GM23338 (cell line): ENCODE data around the gene NACAD. TPM values are rescaled to one million over a fixed set of nuclear protein-coding genes. Genes with fewer than 3 reads are reported as not detected.

Source experiments
- ATAC-seq: fragments of 200-7000 bp; cut with Tn5 transposase; 3 replicates; pipeline ENCODE4 v1.9.1; 2020
- DNase-seq: peaks from one replicate; pipeline ENCODE4 v3.0.0-alpha.2; 2015; ENCODE audit warnings: low spot score
- H2AFZ ChIP-seq: fragments of 200-600 bp; sonication (generic); 2 replicates; pipeline ENCODE4 v1.8.0; 2016; ENCODE audit warnings: antibody characterized with exemption, mild to moderate bottlenecking, moderate library complexity
- H3F3A ChIP-seq: fragments of 200-600 bp; sonication (generic); replicated peaks from 2 replicates; pipeline ENCODE4 v1.8.0; 2017; ENCODE audit warnings: antibody characterized with exemption, mixed run types, low read depth
- H3K27ac ChIP-seq: fragments of 200-600 bp; sonication (generic); 2 replicates; pipeline ENCODE4 v1.6.1; 2016; ENCODE audit warnings: low read depth
- H3K27me3 ChIP-seq: fragments of 200-600 bp; sonication (generic); 2 replicates; pipeline ENCODE4 v1.8.0; 2016; ENCODE audit warnings: mild to moderate bottlenecking, mixed run types, moderate library complexity; ENCODE audit not compliant: insufficient read depth
- H3K36me3 ChIP-seq: fragments of 200-600 bp; sonication (generic); 2 replicates; pipeline ENCODE4 v1.8.0; 2016; ENCODE audit warnings: mild to moderate bottlenecking; ENCODE audit not compliant: insufficient read depth
- H3K4me1 ChIP-seq: fragments of 200-600 bp; sonication (generic); 2 replicates; pipeline ENCODE4 v1.8.0; 2016; ENCODE audit warnings: mild to moderate bottlenecking, moderate library complexity; ENCODE audit not compliant: insufficient read depth
- H3K4me2 ChIP-seq: fragments of 200-600 bp; sonication (generic); 2 replicates; pipeline ENCODE4 v1.7.1; 2017; ENCODE audit warnings: mixed run types
- H3K4me3 ChIP-seq: fragments of 200-600 bp; sonication (generic); 2 replicates; pipeline ENCODE4 v1.6.1; 2016; ENCODE audit warnings: mixed run types
- H3K79me2 ChIP-seq: fragments of 200-600 bp; sonication (generic); replicated peaks from 2 replicates; pipeline ENCODE4 v1.8.0; 2017; ENCODE audit warnings: mild to moderate bottlenecking; ENCODE audit not compliant: insufficient read depth
- H3K9me2 ChIP-seq: fragments of 200-600 bp; sonication (generic); 2 replicates; pipeline ENCODE4 v1.8.0; 2017; ENCODE audit not compliant: insufficient read depth
- H4K20me1 ChIP-seq: fragments of 200-600 bp; sonication (generic); replicated peaks from 2 replicates; pipeline ENCODE4 v1.8.0; 2017; ENCODE audit warnings: mild to moderate bottlenecking; ENCODE audit not compliant: insufficient read depth
- H3K27ac Mint-ChIP-seq: 2 replicates; pipeline ENCODE4 v1.8.0; 2020; ENCODE audit warnings: inconsistent platforms, mild to moderate bottlenecking, moderate library complexity, mixed read lengths
- H3K27me3 Mint-ChIP-seq: 3 replicates; pipeline ENCODE4 v1.8.0; 2022; ENCODE audit warnings: low read depth, mild to moderate bottlenecking, moderate library complexity, mixed read lengths, inconsistent platforms; ENCODE audit not compliant: insufficient read depth, poor library complexity
- H3K36me3 Mint-ChIP-seq: 3 replicates; pipeline ENCODE4 v1.8.0; 2021; ENCODE audit warnings: low read depth, mild to moderate bottlenecking, inconsistent platforms, moderate library complexity, mixed read lengths
- H3K4me1 Mint-ChIP-seq: 3 replicates; pipeline ENCODE4 v1.8.0; 2020; ENCODE audit warnings: mild to moderate bottlenecking, inconsistent platforms, mixed read lengths
- H3K4me3 Mint-ChIP-seq: 3 replicates; pipeline ENCODE4 v1.8.0; 2021; ENCODE audit warnings: moderate library complexity, mild to moderate bottlenecking, inconsistent platforms, mixed read lengths
- H3K9me3 Mint-ChIP-seq: 3 replicates; pipeline ENCODE4 v1.8.0; 2020; ENCODE audit warnings: moderate library complexity, mild to moderate bottlenecking, inconsistent platforms, mixed read lengths
- CREB1 ChIP-seq: fragments of 250-450 bp; sonication (Bioruptor Pico); IDR thresholded peaks from 2 replicates; pipeline ENCODE4 v1.5.0; 2020; ENCODE audit warnings: low read depth, mild to moderate bottlenecking, moderate library complexity
- CTCF ChIP-seq, 2 experiments: fragments of 200-600 bp in 1 of 2; sonication (generic) in 1 of 2; conservative IDR thresholded peaks; 2 replicates each; pipeline versions ENCODE4 v1.5.1 to v1.6.1; 2016 to 2017; ENCODE audit warnings: antibody characterized with exemption in 2 of 2, low read depth in 2 of 2, mild to moderate bottlenecking in 2 of 2, moderate library complexity in 1 of 2
- EZH2phosphoT487 ChIP-seq: fragments of 200-600 bp; sonication (generic); IDR thresholded peaks from one replicate; pipeline ENCODE4 v1.8.1; 2018; ENCODE audit warnings: antibody characterized with exemption; ENCODE audit not compliant: unreplicated experiment
- STAT1 ChIP-seq: IDR thresholded peaks from one replicate; pipeline ENCODE4 v1.6.1; 2016; ENCODE audit warnings: antibody characterized with exemption; ENCODE audit not compliant: unreplicated experiment
- ZNF331 ChIP-seq: fragments of 250-450 bp; sonication (Bioruptor Pico); IDR thresholded peaks from 2 replicates; pipeline ENCODE4 v1.5.0; 2020; ENCODE audit warnings: low read depth, mild to moderate bottlenecking, moderate library complexity
- polyA plus RNA-seq: library from polyadenylated mRNA; unstranded; fragments of >200 nt; fragmentation: Nextera tagmentation; extraction: Ambion mirVana; gene quantifications from 2 replicates; pipeline ENCODE4 v1.2.1, GENCODE V29; 2016
- total RNA-seq: library from RNA; depleted of rRNA; stranded (reverse); fragments of >200 nt; shearing (Covaris generic); gene quantifications from 2 replicates; pipeline ENCODE4 v1.2.3, GENCODE V29; 2014
- TF ChIP-seq, protein P1 (sequence below): fragments of 250-450 bp; sonication (Bioruptor Pico); IDR thresholded peaks from 2 replicates; pipeline ENCODE4 v1.5.0; 2020; ENCODE audit warnings: mild to moderate bottlenecking, moderate library complexity

NACAD gene
- total and polyA plus RNA-seq, 2 experiments from 2014 or later, result 6.1 to 11.2 TPM

DNA sequence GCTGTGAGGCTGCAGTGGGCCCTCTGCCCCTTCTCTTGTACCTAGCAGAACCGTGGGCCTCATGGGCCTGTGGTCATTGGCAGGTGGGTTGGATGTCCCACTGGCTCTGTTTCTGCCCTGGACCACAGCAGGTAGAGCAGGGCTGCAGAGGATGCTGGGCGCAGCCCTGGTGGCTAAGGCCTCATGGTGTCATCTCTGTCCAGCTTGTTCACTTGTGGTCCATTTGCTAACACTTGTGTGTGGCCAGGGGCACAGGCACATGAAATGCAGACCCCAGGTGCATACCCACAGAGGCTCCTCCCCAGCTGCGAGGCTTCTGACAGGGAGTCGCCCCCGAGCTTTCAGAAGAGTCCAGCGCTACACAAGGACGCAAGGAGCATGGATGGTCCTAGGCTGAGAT is 45.1 kb upstream of the NACAD start:
- ATAC-seq (no peak), DNase-seq (no peak)
- H4K20me1 ChIP-seq, result no peaks in the 10 kb centered on the region
- H3K4me3 ChIP-seq, result no peak overlapping the region
- no peaks in the 10 kb centered on the region for H3K4me1 ChIP-seq
- no peak overlapping the region for H3K27ac Mint-ChIP-seq
- no peaks in the 10 kb centered on the region; the same call in 1 of the 2 replicates for H3F3A ChIP-seq
- no peaks in the 10 kb centered on the region for H3K9me2 ChIP-seq
- no peak overlapping the region for H3K4me2 ChIP-seq
- TF ChIP-seq ZNF331 (CRISPR knock-in tag) (no peak), EZH2phosphoT487 (no peak), STAT1 (no peak), CTCF (conservative IDR thresholded peaks at IDR 0.05; ENCODE audit: low read depth in 2 of 2) (no peak), CREB1 (CRISPR knock-in tag) (no peak)
- TF ChIP-seq, protein P1, sequence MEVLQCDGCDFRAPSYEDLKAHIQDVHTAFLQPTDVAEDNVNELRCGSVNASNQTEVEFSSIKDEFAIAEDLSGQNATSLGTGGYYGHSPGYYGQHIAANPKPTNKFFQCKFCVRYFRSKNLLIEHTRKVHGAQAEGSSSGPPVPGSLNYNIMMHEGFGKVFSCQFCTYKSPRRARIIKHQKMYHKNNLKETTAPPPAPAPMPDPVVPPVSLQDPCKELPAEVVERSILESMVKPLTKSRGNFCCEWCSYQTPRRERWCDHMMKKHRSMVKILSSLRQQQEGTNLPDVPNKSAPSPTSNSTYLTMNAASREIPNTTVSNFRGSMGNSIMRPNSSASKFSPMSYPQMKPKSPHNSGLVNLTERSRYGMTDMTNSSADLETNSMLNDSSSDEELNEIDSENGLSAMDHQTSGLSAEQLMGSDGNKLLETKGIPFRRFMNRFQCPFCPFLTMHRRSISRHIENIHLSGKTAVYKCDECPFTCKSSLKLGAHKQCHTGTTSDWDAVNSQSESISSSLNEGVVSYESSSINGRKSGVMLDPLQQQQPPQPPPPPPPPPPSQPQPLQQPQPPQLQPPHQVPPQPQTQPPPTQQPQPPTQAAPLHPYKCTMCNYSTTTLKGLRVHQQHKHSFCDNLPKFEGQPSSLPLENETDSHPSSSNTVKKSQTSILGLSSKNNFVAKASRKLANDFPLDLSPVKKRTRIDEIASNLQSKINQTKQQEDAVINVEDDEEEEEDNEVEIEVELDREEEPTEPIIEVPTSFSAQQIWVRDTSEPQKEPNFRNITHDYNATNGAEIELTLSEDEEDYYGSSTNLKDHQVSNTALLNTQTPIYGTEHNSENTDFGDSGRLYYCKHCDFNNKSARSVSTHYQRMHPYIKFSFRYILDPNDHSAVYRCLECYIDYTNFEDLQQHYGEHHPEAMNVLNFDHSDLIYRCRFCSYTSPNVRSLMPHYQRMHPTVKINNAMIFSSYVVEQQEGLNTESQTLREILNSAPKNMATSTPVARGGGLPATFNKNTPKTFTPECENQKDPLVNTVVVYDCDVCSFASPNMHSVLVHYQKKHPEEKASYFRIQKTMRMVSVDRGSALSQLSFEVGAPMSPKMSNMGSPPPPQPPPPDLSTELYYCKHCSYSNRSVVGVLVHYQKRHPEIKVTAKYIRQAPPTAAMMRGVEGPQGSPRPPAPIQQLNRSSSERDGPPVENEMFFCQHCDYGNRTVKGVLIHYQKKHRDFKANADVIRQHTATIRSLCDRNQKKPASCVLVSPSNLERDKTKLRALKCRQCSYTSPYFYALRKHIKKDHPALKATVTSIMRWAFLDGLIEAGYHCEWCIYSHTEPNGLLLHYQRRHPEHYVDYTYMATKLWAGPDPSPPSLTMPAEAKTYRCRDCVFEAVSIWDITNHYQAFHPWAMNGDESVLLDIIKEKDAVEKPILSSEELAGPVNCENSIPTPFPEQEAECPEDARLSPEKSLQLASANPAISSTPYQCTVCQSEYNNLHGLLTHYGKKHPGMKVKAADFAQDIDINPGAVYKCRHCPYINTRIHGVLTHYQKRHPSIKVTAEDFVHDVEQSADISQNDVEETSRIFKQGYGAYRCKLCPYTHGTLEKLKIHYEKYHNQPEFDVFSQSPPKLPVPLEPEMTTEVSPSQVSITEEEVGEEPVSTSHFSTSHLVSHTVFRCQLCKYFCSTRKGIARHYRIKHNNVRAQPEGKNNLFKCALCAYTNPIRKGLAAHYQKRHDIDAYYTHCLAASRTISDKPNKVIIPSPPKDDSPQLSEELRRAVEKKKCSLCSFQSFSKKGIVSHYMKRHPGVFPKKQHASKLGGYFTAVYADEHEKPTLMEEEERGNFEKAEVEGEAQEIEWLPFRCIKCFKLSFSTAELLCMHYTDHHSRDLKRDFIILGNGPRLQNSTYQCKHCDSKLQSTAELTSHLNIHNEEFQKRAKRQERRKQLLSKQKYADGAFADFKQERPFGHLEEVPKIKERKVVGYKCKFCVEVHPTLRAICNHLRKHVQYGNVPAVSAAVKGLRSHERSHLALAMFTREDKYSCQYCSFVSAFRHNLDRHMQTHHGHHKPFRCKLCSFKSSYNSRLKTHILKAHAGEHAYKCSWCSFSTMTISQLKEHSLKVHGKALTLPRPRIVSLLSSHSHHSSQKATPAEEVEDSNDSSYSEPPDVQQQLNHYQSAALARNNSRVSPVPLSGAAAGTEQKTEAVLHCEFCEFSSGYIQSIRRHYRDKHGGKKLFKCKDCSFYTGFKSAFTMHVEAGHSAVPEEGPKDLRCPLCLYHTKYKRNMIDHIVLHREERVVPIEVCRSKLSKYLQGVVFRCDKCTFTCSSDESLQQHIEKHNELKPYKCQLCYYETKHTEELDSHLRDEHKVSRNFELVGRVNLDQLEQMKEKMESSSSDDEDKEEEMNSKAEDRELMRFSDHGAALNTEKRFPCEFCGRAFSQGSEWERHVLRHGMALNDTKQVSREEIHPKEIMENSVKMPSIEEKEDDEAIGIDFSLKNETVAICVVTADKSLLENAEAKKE, result no peak
- H3K27ac ChIP-seq, result no peak overlapping the region
- H2AFZ ChIP-seq, result no peak overlapping the region
- H3K4me1 Mint-ChIP-seq, result peaks cover 11% of the 10 kb centered on the region; the same call in 2 of the 3 replicates
- no peaks in the 10 kb centered on the region for H3K36me3 Mint-ChIP-seq
- no peaks in the 10 kb centered on the region for H3K79me2 ChIP-seq
- no peaks in the 10 kb centered on the region for H3K9me3 Mint-ChIP-seq
- no peaks in the 10 kb centered on the region for H3K36me3 ChIP-seq
- H3K27me3 Mint-ChIP-seq, result peaks cover 6% of the 10 kb centered on the region
- H3K27me3 ChIP-seq, result no peaks in the 10 kb centered on the region
- no peak overlapping the region for H3K4me3 Mint-ChIP-seq
